SK-N-SH (cell line): ENCODE data around the gene IAH1. TPM values are rescaled to one million over a fixed set of nuclear protein-coding genes. Genes with fewer than 3 reads are reported as not detected.

ENCODE experiments used
- CTCF ChIA-PET: fragments of 300-600, 350-600 bp; formaldehyde crosslinking; extraction: SDS; loops from one replicate; lab custom pipeline; 2021; lab: Yijun Ruan, JAX
- POLR2A ChIA-PET: fragments of 350-600 bp; sonication (Branson Sonifier 250); formaldehyde crosslinking; extraction: SDS; loops from one replicate; lab custom pipeline; 2020; ENCODE audit warnings: antibody characterized with exemption, inconsistent platforms; lab: Yijun Ruan, JAX
- DNase-seq: peaks from one replicate; pipeline ENCODE4 v3.0.0; 2012
- H2AFZ ChIP-seq: fragments of 200-600 bp; sonication (generic); 2 replicates; pipeline ENCODE4 v1.8.1; 2016; ENCODE audit warnings: antibody characterized with exemption, mild to moderate bottlenecking, low read depth
- H3F3A ChIP-seq: fragments of 200-600 bp; sonication (generic); replicated peaks from 2 replicates; pipeline ENCODE3; 2016; ENCODE audit warnings: antibody characterized with exemption, mild to moderate bottlenecking; ENCODE audit not compliant: insufficient read depth
- H3K27ac ChIP-seq, 2 experiments: fragments of 200-500 bp in 1 of 2; fragments of 200-600 bp in 1 of 2; sonication (Bioruptor generic) in 1 of 2; sonication (generic), shearing (Covaris generic) in 1 of 2; 2 replicates each; pipeline versions ENCODE4 v1.5.1 to v1.6.1; 2014 to 2016; ENCODE audit warnings: low read depth in 2 of 2, inconsistent platforms in 1 of 2, low read length in 1 of 2, mild to moderate bottlenecking in 1 of 2, mixed read lengths in 1 of 2
- H3K27me3 ChIP-seq: fragments of 200-600 bp; sonication (generic), shearing (Covaris generic); 2 replicates; pipeline ENCODE4 v1.6.1; 2016; ENCODE audit warnings: mixed run types; ENCODE audit not compliant: insufficient read depth
- H3K36me3 ChIP-seq, 2 experiments: fragments of 200-500 bp in 1 of 2; fragments of 200-600 bp in 1 of 2; sonication (Bioruptor generic) in 1 of 2; sonication (generic) in 1 of 2; replicated peaks in 1 of 2; 2 replicates each; pipeline versions ENCODE3 to v1.5.1; 2014 to 2016; ENCODE audit warnings: low read length in 1 of 2, mild to moderate bottlenecking in 1 of 2; ENCODE audit not compliant: insufficient read depth in 2 of 2, control insufficient read depth in 1 of 2
- H3K4me1 ChIP-seq, 2 experiments: fragments of 200-500 bp in 1 of 2; fragments of 200-600 bp in 1 of 2; sonication (Bioruptor generic) in 1 of 2; sonication (generic), shearing (Covaris generic) in 1 of 2; 2 replicates each; pipeline versions ENCODE4 v1.5.1 to v1.6.1; 2014 to 2016; ENCODE audit warnings: low read depth in 1 of 2, low read length in 1 of 2, mixed run types in 1 of 2; ENCODE audit not compliant: insufficient read depth in 2 of 2, control insufficient read depth in 1 of 2
- H3K4me2 ChIP-seq: fragments of 200-600 bp; sonication (generic), shearing (Covaris generic); 2 replicates; pipeline ENCODE4 v1.6.1; 2017; ENCODE audit warnings: mixed run types
- H3K4me3 ChIP-seq, 2 experiments: fragments of 200-500 bp in 1 of 2; fragments of 200-600 bp in 1 of 2; sonication (Bioruptor generic) in 1 of 2; sonication (generic), shearing (Covaris generic) in 1 of 2; 2 replicates each; pipeline versions ENCODE4 v1.5.1 to v1.8.1; 2014 to 2016; ENCODE audit warnings: low read depth in 2 of 2, inconsistent platforms in 1 of 2, low read length in 1 of 2, mild to moderate bottlenecking in 1 of 2, mixed read lengths in 1 of 2, moderate library complexity in 1 of 2
- H3K79me2 ChIP-seq: fragments of 200-600 bp; sonication (generic); 2 replicates; pipeline ENCODE4 v1.8.1; 2017; ENCODE audit warnings: mild to moderate bottlenecking; ENCODE audit not compliant: insufficient read depth
- H3K9ac ChIP-seq: fragments of 200-600 bp; sonication (generic); 2 replicates; pipeline ENCODE4 v1.6.1; 2017; ENCODE audit warnings: mixed run types
- H3K9me2 ChIP-seq: fragments of 200-600 bp; sonication (generic); 2 replicates; pipeline ENCODE4 v1.6.1; 2017; ENCODE audit warnings: mixed run types
- H3K9me3 ChIP-seq: fragments of 200-600 bp; sonication (generic); 2 replicates; pipeline ENCODE4 v1.6.1; 2017; ENCODE audit warnings: mixed run types, mild to moderate bottlenecking, moderate library complexity
- H4K20me1 ChIP-seq: fragments of 200-600 bp; sonication (generic); 2 replicates; pipeline ENCODE4 v1.6.1; 2017; ENCODE audit warnings: mild to moderate bottlenecking, mixed run types; ENCODE audit not compliant: insufficient read depth
- EP300 ChIP-seq, 2 experiments: IDR thresholded peaks; 2 replicates each; pipeline versions ENCODE4 v1.4.0 to v1.6.1; 2012; ENCODE audit warnings: borderline replicate concordance in 1 of 2, low read depth in 1 of 2, low read length in 1 of 2
- EZH2phosphoT487 ChIP-seq: fragments of 200-600 bp; sonication (generic); IDR thresholded peaks from 2 replicates; pipeline ENCODE4 v1.6.1; 2017; ENCODE audit warnings: low read depth, mixed run types, mild to moderate bottlenecking, antibody characterized with exemption, moderate library complexity, borderline replicate concordance
- FOSL2 ChIP-seq: IDR thresholded peaks from 2 replicates; pipeline ENCODE4 v1.4.0; 2012; ENCODE audit warnings: low read depth, mild to moderate bottlenecking, moderate library complexity, borderline replicate concordance
- FOXJ3 ChIP-seq: sonication (generic); formaldehyde crosslinking; IDR thresholded peaks from 2 replicates; pipeline ENCODE4 v1.5.1; 2020; ENCODE audit warnings: mild to moderate bottlenecking, missing genetic modification reagents
- MEF2A ChIP-seq: IDR thresholded peaks from 2 replicates; pipeline ENCODE4 v1.4.0; 2012; ENCODE audit warnings: low read depth, borderline replicate concordance
- MXI1 ChIP-seq: IDR thresholded peaks from 2 replicates; pipeline ENCODE4 v1.6.1; 2012; ENCODE audit warnings: mild to moderate bottlenecking, low read depth, low read length, improper control_type of control experiment
- NFIC ChIP-seq: IDR thresholded peaks from 2 replicates; pipeline ENCODE4 v1.4.0; 2012; ENCODE audit warnings: borderline replicate concordance
- POLR2AphosphoS5 ChIP-seq: IDR thresholded peaks from 2 replicates; pipeline ENCODE4 v1.6.1; 2012; ENCODE audit warnings: low read depth, low read length
- RAD21 ChIP-seq: IDR thresholded peaks from 2 replicates; pipeline ENCODE4 v1.6.1; 2012; ENCODE audit warnings: mild to moderate bottlenecking, low read length
- RCOR1 ChIP-seq: fragments of 150-350 bp; IDR thresholded peaks from 2 replicates; pipeline ENCODE4 v1.6.1; 2017; ENCODE audit warnings: antibody characterized with exemption, low read length
- RXRA ChIP-seq: IDR thresholded peaks from 2 replicates; pipeline ENCODE4 v1.4.0; 2012; ENCODE audit warnings: low read depth, mild to moderate bottlenecking, borderline replicate concordance
- YY1 ChIP-seq: IDR thresholded peaks from 2 replicates; pipeline ENCODE4 v1.4.0; 2012; ENCODE audit warnings: low read depth, mild to moderate bottlenecking
- WGBS: methylation state at CpG from one replicate; pipeline ENCODE4 v1.1.6; 2017; ENCODE audit warnings: low lambda C conversion rate; 5-methylcytosine and 5-hydroxymethylcytosine counted together
- polyA plus RNA-seq, 3 experiments: library from polyadenylated mRNA; depleted of rRNA; stranded (reverse); fragments of >200 nt; gene quantifications; 2 replicates each; pipeline ENCODE4 v1.2.3, GENCODE V29; 2012
- TF ChIP-seq, protein P1 (sequence below): IDR thresholded peaks from 2 replicates; pipeline ENCODE4 v1.4.0; 2012; ENCODE audit warnings: low read depth, borderline replicate concordance

The IAH1 gene
- polyA plus RNA-seq, 1 of the 3 experiments (the other 2 are of a cell fraction) = 115 TPM

DNA sequence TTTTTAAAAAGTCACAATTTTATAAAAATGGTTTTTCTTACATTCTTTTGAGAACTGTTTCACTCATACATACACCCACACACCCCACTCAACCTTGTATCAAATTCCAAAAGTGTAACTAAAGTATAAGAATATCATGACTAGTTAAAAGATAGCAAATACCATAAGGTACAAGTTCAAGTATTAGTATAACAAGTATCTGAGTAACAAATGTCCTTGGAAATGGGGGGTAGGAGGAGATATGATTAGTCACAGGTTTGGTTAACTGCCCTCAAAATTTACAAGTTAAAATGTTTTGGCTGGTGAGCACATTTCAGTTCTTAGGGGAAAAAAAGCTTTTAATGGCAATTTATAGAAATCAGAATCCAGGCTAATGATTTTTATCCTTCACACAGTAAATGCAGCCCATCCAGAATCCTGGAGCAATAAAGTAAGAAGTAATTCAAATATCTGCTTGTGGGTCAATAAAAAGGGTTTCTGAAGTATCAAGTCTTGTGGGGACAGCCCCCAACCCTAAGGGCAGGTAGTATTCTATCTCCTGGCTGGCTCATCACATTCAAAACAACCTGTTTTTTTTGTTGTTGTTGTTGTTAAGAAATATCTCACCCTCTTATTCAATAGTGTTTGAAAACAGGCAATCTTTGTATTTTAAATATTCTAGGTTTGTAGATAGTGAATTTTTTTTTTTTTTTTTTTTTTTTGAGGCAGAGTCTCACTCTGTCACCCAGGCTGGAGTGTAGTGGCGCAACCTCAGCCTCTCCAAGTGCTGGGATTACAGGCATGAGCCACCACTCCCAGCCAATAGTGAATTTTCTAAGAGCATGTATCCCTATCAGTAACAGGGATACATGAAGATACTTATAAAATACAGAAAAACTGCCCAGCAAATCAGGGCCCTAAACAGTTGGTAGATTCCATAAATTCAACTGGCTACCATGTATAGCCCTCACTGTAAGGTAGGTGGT is 14.5 kb downstream of the IAH1 start:
- H3K4me2 ChIP-seq = no peak overlapping the region
- H3K4me3 ChIP-seq = no peak overlapping the region
- no peaks in the 10 kb centered on the region for H3K9me3 ChIP-seq
- WGBS = 95% methylated on average over 1 of the region's 1 CpG
- H3K27ac ChIP-seq = peak overlapping the region in 1 of 2 experiments; percentile 10; a peak in 2 of 4 replicates
- H3K27me3 ChIP-seq = no peaks in the 10 kb centered on the region
- peaks cover 15% of the 10 kb centered on the region; the same call in 1 of the 2 replicates for H3K79me2 ChIP-seq
- ChIA-PET POLR2A (no interaction called here), CTCF (interaction anchor here (1.6 kb wide), 1 partner anchor 18 kb away, joined by 5 read pairs; no protein-coding TSS in a partner anchor)
- DNase-seq = no peak
- peaks cover 96 to 97% of the 10 kb centered on the region in 2 experiments for H3K36me3 ChIP-seq
- H3K9me2 ChIP-seq = no peaks in the 10 kb centered on the region
- peaks cover 12% of the 10 kb centered on the region for H3F3A ChIP-seq
- TF ChIP-seq POLR2AphosphoS5 (no peak), EZH2phosphoT487 (no peak), MEF2A (no peak), RAD21 (no peak), RXRA (no peak), FOXJ3 (CRISPR knock-in tag) (no peak), EP300 (IDR thresholded peaks at IDR 0.05; ENCODE audit: borderline replicate concordance in 1 of 2, low read depth in 1 of 2, low read length in 1 of 2) (no peak), FOSL2 (no peak), MXI1 (no peak), NFIC (no peak), RCOR1 (no peak)
- TF ChIP-seq, protein P1, sequence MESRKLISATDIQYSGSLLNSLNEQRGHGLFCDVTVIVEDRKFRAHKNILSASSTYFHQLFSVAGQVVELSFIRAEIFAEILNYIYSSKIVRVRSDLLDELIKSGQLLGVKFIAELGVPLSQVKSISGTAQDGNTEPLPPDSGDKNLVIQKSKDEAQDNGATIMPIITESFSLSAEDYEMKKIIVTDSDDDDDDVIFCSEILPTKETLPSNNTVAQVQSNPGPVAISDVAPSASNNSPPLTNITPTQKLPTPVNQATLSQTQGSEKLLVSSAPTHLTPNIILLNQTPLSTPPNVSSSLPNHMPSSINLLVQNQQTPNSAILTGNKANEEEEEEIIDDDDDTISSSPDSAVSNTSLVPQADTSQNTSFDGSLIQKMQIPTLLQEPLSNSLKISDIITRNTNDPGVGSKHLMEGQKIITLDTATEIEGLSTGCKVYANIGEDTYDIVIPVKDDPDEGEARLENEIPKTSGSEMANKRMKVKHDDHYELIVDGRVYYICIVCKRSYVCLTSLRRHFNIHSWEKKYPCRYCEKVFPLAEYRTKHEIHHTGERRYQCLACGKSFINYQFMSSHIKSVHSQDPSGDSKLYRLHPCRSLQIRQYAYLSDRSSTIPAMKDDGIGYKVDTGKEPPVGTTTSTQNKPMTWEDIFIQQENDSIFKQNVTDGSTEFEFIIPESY = no peak
- peaks cover 4% of the 10 kb centered on the region; the same call in 1 of the 2 replicates for H4K20me1 ChIP-seq
- H3K9ac ChIP-seq = no peak overlapping the region
- H2AFZ ChIP-seq = no peak overlapping the region
- no peaks in the 10 kb centered on the region; a peak in 1 of 4 replicates for H3K4me1 ChIP-seq

DNA sequence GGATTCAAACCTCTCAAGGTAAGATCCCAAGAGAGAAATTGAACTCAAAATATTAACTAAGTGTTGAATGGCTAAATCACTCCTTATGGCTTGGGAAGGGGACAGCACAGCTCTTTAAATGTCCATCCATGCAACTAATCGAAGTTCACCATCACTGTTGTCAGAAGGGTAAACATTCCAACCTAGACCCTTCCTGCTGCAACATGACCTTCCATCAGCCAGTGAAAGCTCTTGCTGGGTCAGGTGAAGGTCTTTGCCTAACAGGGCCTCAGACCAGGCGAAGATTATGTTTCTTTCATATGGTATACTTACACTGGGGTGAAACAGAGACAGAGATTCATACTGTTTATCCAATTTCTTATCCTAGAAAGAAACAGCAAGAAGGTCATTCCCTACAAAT is 16.4 kb downstream of the IAH1 start:
- CTCF ChIA-PET = interaction anchor here (1.6 kb wide), 1 partner anchor 16 kb away, joined by 5 read pairs; no protein-coding TSS in a partner anchor

More for the DNA sequence above, 16.4 kb downstream of the IAH1 start:
- Histone ChIP-seq H3K79me2 (peaks cover 13% of the 10 kb centered on the region; the same call in 1 of the 2 replicates), H3K9ac (no peak overlapping the region), H3K27me3 (no peaks in the 10 kb centered on the region), H3K9me3 (no peaks in the 10 kb centered on the region), H2AFZ (no peak overlapping the region), H4K20me1 (no peaks in the 10 kb centered on the region), H3K9me2 (no peaks in the 10 kb centered on the region), H3K4me1 (no peaks in the 10 kb centered on the region), H3K36me3 (peaks cover 89 to 94% of the 10 kb centered on the region in 2 experiments), H3K27ac (no peak overlapping the region), H3K4me2 (no peak overlapping the region), H3F3A (peaks cover 15% of the 10 kb centered on the region), H3K4me3 (no peak overlapping the region)
- no peak for DNase-seq
- WGBS = 85% methylated on average over 2 of the region's 2 CpGs
- TF ChIP-seq EZH2phosphoT487 (no peak), YY1 (no peak)
- TF ChIP-seq, protein P1 = no peak
- POLR2A ChIA-PET = no interaction called here
